ENCODE data around the gene MIOX. TPM values are rescaled to one million over a fixed set of nuclear protein-coding genes. Genes with fewer than 3 reads are reported as not detected.
A peak's percentile ranks its signal among the peaks of the same experiment; 100 is the strongest.

The MIOX gene
- total and polyA plus RNA-seq, 2 of the 13 experiments (the other 11 are each of a cell fraction or from before 2014, with no cell fraction given) = 1.5 to 2.9 TPM

GRCh38 chr22:50474710-50475651, 11.7 kb upstream of the MIOX start, which contains the start of gene SBF1 (continued):
- TF ChIP-seq DRAP1 (CRISPR knock-in tag; IDR thresholded peaks at IDR 0.05) (peak; percentile 91), ARNT2 (CRISPR knock-in tag; IDR thresholded peaks at IDR 0.05; ENCODE audit: low read depth) (no peak), ZNF317 (CRISPR knock-in tag; IDR thresholded peaks at IDR 0.05) (0 out of 2 replicates have a peak, but pooled peaks have one; percentile 23), HDAC2 (CRISPR knock-in tag; IDR thresholded peaks at IDR 0.05) (no peak; the same call in 1 of the 2 replicates), CHD4 (IDR thresholded peaks at IDR 0.05; ENCODE audit: borderline replicate concordance, low read length) (no peak), TERF1 (CRISPR knock-in tag; IDR thresholded peaks at IDR 0.05) (no peak), ARID5B (CRISPR knock-in tag; IDR thresholded peaks at IDR 0.05) (no peak), DZIP1 (CRISPR knock-in tag; IDR thresholded peaks at IDR 0.05) (no peak), FOXP4 (CRISPR knock-in tag; IDR thresholded peaks at IDR 0.05) (no peak), TAF15 (IDR thresholded peaks at IDR 0.05; ENCODE audit: low read depth, low read length, poor library complexity, severe bottlenecking) (no peak), BRD4 (CRISPR knock-in tag; IDR thresholded peaks at IDR 0.05) (no peak), MTF2 (CRISPR knock-in tag; IDR thresholded peaks at IDR 0.05; ENCODE audit: borderline replicate concordance) (no peak), ATF3 (CRISPR knock-in tag; IDR thresholded peaks at IDR 0.05) (no peak; the same call in 1 of the 2 replicates), ZNF124 (CRISPR knock-in tag; IDR thresholded peaks at IDR 0.05) (no peak), ZNF720 (CRISPR knock-in tag; IDR thresholded peaks at IDR 0.05) (no peak)
